Uterus (tissue), 4 donors: Measurements from ENCODE around the gene TNNI3. TPM values are rescaled to one million over a fixed set of nuclear protein-coding genes. Genes with fewer than 3 reads are reported as not detected.
A peak's percentile ranks its signal among the peaks of the same experiment; 100 is the strongest.

Experiments
- DNase-seq, 2 donors: peaks; one replicate each; pipeline ENCODE4 v3.0.0-alpha.2; 2019 to 2020
- H3K27ac ChIP-seq, 2 donors: fragments of 200-600 bp; sonication (generic); 1 replicate in 1 of 2; 2 replicates in 1 of 2; pipeline ENCODE4 v1.5.1; 2016 to 2018
- H3K27me3 ChIP-seq, 2 donors: fragments of 200-600 bp; sonication (generic); one replicate each; pipeline ENCODE4 v1.5.1; 2018 to 2019; ENCODE audit warnings: control low read depth in 1 of 2
- H3K36me3 ChIP-seq, 2 donors: fragments of 200-600 bp; sonication (generic); one replicate each; pipeline ENCODE4 v1.5.1; 2019; ENCODE audit warnings: control low read depth in 1 of 2
- H3K4me1 ChIP-seq, 2 donors: fragments of 200-600 bp; sonication (generic); one replicate each; pipeline ENCODE4 v1.5.1; 2018 to 2019; ENCODE audit warnings: control low read depth in 1 of 2
- H3K4me3 ChIP-seq, 2 donors: fragments of 200-600 bp; sonication (generic); 1 replicate in 1 of 2; 2 replicates in 1 of 2; pipeline ENCODE4 v1.5.1; 2018 to 2019; ENCODE audit warnings: mild to moderate bottlenecking in 1 of 2
- H3K9me3 ChIP-seq, 2 donors: fragments of 200-600 bp; sonication (generic); one replicate each; pipeline ENCODE4 v1.5.1; 2019; ENCODE audit warnings: control low read depth in 1 of 2
- POLR2A ChIP-seq, 2 donors: fragments of 450-650 bp; IDR thresholded peaks; one replicate each; pipeline ENCODE4 v1.6.1; 2016; ENCODE audit warnings: antibody characterized with exemption in 2 of 2, mild to moderate bottlenecking in 1 of 2, moderate library complexity in 1 of 2
- intact Hi-C: fragments of 100-400 bp; cut with DNase I; formaldehyde crosslinking; loops from one replicate; pipeline ENCODE4 v1.15.1; 2023; ENCODE audit warnings: low total_unique reads
- total RNA-seq, 4 donors: library from RNA; depleted of rRNA in 3 of 4; stranded (reverse); fragments of >200 nt in 3 of 4; gene quantifications; one replicate each; pipeline versions ENCODE4 v1.1.0 to v1.2.4, GENCODE V29; 2014 to 2023
- TF ChIP-seq, protein P1 (sequence below), 4 experiments: fragments of 200-600 bp in 2 of 4; fragments of 450-650 bp in 2 of 4; sonication (generic) in 2 of 4; IDR thresholded peaks; one replicate each; pipeline ENCODE4 v1.5.1; 2016 to 2019; ENCODE audit warnings: antibody characterized with exemption in 4 of 4, mild to moderate bottlenecking in 2 of 4, moderate library complexity in 1 of 4
- donor health status: DM: yes; HTN: yes; CAD: no.

TNNI3 gene
- total RNA-seq, 4 donors from 2014 or later: 0.55 to 3.3 TPM; not detected in 2

- intact Hi-C loops: loop anchor here (10.0 kb wide), 1 partner anchor 526 kb away; the partner anchor contains the start of genes CCDC106, ZNF580 and ZNF581
- H3K27me3 ChIP-seq: no peaks in the 10 kb centered on the region
- TF ChIP-seq, protein P1, sequence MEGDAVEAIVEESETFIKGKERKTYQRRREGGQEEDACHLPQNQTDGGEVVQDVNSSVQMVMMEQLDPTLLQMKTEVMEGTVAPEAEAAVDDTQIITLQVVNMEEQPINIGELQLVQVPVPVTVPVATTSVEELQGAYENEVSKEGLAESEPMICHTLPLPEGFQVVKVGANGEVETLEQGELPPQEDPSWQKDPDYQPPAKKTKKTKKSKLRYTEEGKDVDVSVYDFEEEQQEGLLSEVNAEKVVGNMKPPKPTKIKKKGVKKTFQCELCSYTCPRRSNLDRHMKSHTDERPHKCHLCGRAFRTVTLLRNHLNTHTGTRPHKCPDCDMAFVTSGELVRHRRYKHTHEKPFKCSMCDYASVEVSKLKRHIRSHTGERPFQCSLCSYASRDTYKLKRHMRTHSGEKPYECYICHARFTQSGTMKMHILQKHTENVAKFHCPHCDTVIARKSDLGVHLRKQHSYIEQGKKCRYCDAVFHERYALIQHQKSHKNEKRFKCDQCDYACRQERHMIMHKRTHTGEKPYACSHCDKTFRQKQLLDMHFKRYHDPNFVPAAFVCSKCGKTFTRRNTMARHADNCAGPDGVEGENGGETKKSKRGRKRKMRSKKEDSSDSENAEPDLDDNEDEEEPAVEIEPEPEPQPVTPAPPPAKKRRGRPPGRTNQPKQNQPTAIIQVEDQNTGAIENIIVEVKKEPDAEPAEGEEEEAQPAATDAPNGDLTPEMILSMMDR (IDR thresholded peaks at IDR 0.05): no peak
- TF ChIP-seq POLR2A (IDR thresholded peaks at IDR 0.05): no peak
- peaks cover 10 to 17% of the 10 kb centered on the region in 2 donors for H3K4me1 ChIP-seq
- no peaks in the 10 kb centered on the region for H3K9me3 ChIP-seq
- H3K36me3 ChIP-seq: no peaks in the 10 kb centered on the region
- H3K27ac ChIP-seq: no peak overlapping the region
- no peak for DNase-seq
- H3K4me3 ChIP-seq: no peak overlapping the region
Measured at GRCh38 chr19:55119053-55119452, 38.5 kb downstream of the TNNI3 start.

DNA sequence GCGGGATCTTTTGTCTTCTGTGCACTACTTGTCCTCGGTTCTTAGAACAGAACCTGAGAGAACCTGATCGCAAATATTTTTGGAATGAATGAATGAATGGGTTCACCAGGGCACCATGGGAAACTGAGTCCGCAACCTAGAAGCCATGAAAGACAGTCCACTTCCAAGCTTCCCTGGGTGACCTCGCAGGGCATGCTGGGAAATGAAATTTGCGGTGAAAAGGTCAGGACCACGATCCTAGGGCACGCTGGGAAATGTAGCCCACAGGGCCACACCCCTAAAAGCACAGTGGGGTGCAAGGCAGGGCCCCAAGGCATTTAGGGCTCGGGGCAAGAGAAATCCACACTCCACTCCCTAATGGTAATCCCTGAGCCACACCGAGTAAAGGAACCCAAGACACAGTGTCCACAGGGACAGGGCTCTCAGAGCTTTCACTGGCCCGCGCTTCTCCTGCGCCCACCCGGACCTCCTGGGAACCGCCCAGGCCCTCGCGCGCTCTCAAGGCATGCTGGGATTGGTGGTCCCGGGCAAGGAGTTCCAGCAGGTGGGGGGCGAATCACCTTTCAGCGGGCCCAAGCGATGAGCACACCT is 39.0 kb downstream of the TNNI3 start:
- Histone ChIP-seq H3K4me3 (peak overlapping the region; percentile 48 to 75), H3K36me3 (no peaks in the 10 kb centered on the region), H3K4me1 (peaks cover 13 to 20% of the 10 kb centered on the region in 2 donors), H3K9me3 (no peaks in the 10 kb centered on the region), H3K27ac (peak overlapping the region; percentile 78 to 100), H3K27me3 (no peaks in the 10 kb centered on the region)
- intact Hi-C loops: loop anchor here (10.0 kb wide), 1 partner anchor 526 kb away; the partner anchor contains the start of genes CCDC106, ZNF580 and ZNF581
- TF ChIP-seq POLR2A (IDR thresholded peaks at IDR 0.05): no peak
- TF ChIP-seq, protein P1 (IDR thresholded peaks at IDR 0.05): no peak
- DNase-seq: peak in 1 of 2 donors; percentile 46

- Histone ChIP-seq H3K27me3 (no peaks in the 10 kb centered on the region), H3K9me3 (no peaks in the 10 kb centered on the region), H3K4me1 (peaks cover 13 to 26% of the 10 kb centered on the region in 2 donors), H3K4me3 (peak overlapping the region; percentile 48 to 75), H3K36me3 (no peaks in the 10 kb centered on the region), H3K27ac (peak overlapping the region; percentile 78 to 100)
- TF ChIP-seq POLR2A (IDR thresholded peaks at IDR 0.05): peak in 1 of 2 donors; percentile 33
- TF ChIP-seq, protein P1 (IDR thresholded peaks at IDR 0.05): peak in 2 of 4 experiments; percentile 22 to 39
- intact Hi-C loops: loop anchor here (10.0 kb wide), 1 partner anchor 527 kb away; the partner anchor contains the start of genes CCDC106, ZNF580 and ZNF581
- DNase-seq: peak; percentile 98 to 99
Measured at GRCh38 chr19:55117663-55118391, 39.7 kb downstream of the TNNI3 start.

DNA sequence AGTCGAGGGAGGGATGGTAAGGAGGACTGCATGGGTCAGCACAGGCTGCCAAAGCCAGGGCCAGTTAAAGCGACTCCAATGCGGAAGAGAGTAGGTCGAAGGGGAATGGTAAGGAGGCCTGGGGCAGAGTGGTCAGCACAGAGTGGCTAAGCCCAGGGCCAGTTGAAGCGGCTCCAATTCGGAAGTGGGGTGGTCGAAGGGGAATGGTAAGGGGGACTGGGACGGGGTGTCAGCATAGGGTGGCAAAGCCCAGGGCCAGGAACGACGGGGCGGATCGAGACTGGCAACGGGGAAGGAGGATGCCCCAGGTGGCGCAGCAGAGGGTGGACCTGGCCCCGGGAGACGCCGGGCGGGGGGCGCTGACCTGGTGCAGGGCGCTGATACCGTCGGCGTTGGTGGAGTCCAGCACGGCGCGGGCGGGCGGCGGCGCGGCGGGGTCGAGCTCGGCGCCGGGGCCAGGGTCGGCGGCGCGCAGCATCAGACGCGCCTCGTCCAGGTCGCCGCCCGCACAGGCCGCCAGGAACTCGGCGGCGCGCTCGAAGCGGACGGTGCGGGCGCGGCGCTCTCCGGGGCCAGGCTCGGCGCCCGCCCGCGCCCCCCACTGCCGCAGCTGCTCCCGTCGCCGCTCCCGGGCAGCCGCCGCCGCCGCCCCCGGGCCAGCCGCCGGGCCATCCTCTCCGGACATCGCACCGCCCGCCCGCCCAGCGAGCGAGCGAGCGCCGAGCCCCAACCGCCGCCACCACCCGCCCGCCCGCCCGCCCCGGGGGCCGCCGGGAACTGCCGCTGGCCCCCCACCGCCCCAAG is 40.5 kb downstream of the TNNI3 start, which contains the start of gene PPP1R12C:
PPP1R12C (minus strand) TSS at position 779 of the 804 bp plus-strand sequence; CDS start at position 685, 94 bp downstream.
- peak within 1 kb of the TSS; percentile 97 to 100 for H3K27ac ChIP-seq
- DNase-seq: peak; percentile 42 to 47
- peaks cover 13 to 32% of the 10 kb centered on the region in 2 donors for H3K4me1 ChIP-seq
- H3K27me3 ChIP-seq: no peaks in the 10 kb centered on the region
- TF ChIP-seq, protein P1 (IDR thresholded peaks at IDR 0.05): no peak
- TF ChIP-seq POLR2A (IDR thresholded peaks at IDR 0.05): peak in 1 of 2 donors; percentile 60
- no peaks in the 10 kb centered on the region for H3K9me3 ChIP-seq
- intact Hi-C loops: loop anchor here (10.0 kb wide), 1 partner anchor 528 kb away; the partner anchor contains the start of genes CCDC106, ZNF580 and ZNF581
- no peaks in the 10 kb centered on the region for H3K36me3 ChIP-seq
- H3K4me3 ChIP-seq: peak within 1 kb of the TSS; percentile 75 to 80
